HFF-Myc (cell line): ENCODE results near the gene MEGF11.
"Not testable (repeated sequence)": the region's sequence is repeated elsewhere in the genome, so short reads cannot be mapped to it uniquely, and the experiment has no call there.

Experiments used
- DNase-seq: peaks from one replicate; pipeline ENCODE4 v3.0.0-alpha.2; 2011; ENCODE audit warnings: low read depth; ENCODE audit errors: extremely low read depth
- H3K4me3 ChIP-seq: replicated peaks from 2 replicates; pipeline ENCODE4 v1.5.1; 2011; ENCODE audit warnings: low read depth, mild to moderate bottlenecking, control low read depth, low read length
- TF ChIP-seq, protein P1 (sequence below): IDR thresholded peaks from 2 replicates; pipeline ENCODE4 v1.5.1; 2012; ENCODE audit warnings: mild to moderate bottlenecking, low read depth, low read length, control low read depth; ENCODE audit errors: missing control alignments

MEGF11 gene

GRCh38 chr15:65980824-65981456, 272.6 kb downstream of the MEGF11 start:
- DNase-seq, result peak; percentile 36
- H3K4me3 ChIP-seq, result no peak overlapping the region
- TF ChIP-seq, protein P1, sequence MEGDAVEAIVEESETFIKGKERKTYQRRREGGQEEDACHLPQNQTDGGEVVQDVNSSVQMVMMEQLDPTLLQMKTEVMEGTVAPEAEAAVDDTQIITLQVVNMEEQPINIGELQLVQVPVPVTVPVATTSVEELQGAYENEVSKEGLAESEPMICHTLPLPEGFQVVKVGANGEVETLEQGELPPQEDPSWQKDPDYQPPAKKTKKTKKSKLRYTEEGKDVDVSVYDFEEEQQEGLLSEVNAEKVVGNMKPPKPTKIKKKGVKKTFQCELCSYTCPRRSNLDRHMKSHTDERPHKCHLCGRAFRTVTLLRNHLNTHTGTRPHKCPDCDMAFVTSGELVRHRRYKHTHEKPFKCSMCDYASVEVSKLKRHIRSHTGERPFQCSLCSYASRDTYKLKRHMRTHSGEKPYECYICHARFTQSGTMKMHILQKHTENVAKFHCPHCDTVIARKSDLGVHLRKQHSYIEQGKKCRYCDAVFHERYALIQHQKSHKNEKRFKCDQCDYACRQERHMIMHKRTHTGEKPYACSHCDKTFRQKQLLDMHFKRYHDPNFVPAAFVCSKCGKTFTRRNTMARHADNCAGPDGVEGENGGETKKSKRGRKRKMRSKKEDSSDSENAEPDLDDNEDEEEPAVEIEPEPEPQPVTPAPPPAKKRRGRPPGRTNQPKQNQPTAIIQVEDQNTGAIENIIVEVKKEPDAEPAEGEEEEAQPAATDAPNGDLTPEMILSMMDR, result peak; percentile 84

GRCh38 chr15:65979837-65980236, 273.7 kb downstream of the MEGF11 start:
- no peak overlapping the region for H3K4me3 ChIP-seq
- TF ChIP-seq, protein P1, result no peak
- no peak for DNase-seq

GRCh38 chr15:65979316-65979715, 274.2 kb downstream of the MEGF11 start:
- TF ChIP-seq, protein P1, result no peak
- no peak for DNase-seq

GRCh38 chr15:65978110-65978509, 275.4 kb downstream of the MEGF11 start:
- no peak overlapping the region for H3K4me3 ChIP-seq
- TF ChIP-seq, protein P1, result no peak
- DNase-seq, result no peak

More at GRCh38 chr15:65979316-65979715, 274.2 kb downstream of the MEGF11 start:
- no peak overlapping the region for H3K4me3 ChIP-seq

- DNase-seq, H3K4me3 ChIP-seq: not testable (repeated sequence)
Observed at GRCh38 chr15:65976196-65976595, 277.4 kb downstream of the MEGF11 start.

GRCh38 chr15:65971741-65971995, 281.9 kb downstream of the MEGF11 start:
- H3K4me3 ChIP-seq, result no peak overlapping the region
- DNase-seq, result no peak
- TF ChIP-seq, protein P1, result no peak

GRCh38 chr15:65970937-65971740, 282.4 kb downstream of the MEGF11 start:
- TF ChIP-seq, protein P1, result no peak
- DNase-seq, result no peak
- H3K4me3 ChIP-seq, result no peak overlapping the region
